ENCODE results near the gene ARID3C.

The ARID3C gene

GRCh38 chr9:34576597-34577399, 52.1 kb downstream of the ARID3C start:
- no peak for TF ChIP-seq CTCF (conservative IDR thresholded peaks at IDR 0.05; ENCODE audit: low read depth)
- no peak overlapping the region for H3K27ac ChIP-seq
- no peak for DNase-seq (ENCODE audit: low spot score)
- POLR2A ChIA-PET (ENCODE audit: low non-redundant PET), result no interaction called here
- CTCF ChIA-PET, result interaction anchor here (0.7 to 1.2 kb wide), 2 partner anchors 140 to 202 kb away, joined by 4 to 5 read pairs; no protein-coding TSS in a partner anchor

- CTCF ChIA-PET, result interaction anchor here (0.7 to 1.2 kb wide), 3 partner anchors 16 to 201 kb away, joined by 3 to 5 read pairs (median 4); no protein-coding TSS in a partner anchor
- no peak for TF ChIP-seq CTCF (conservative IDR thresholded peaks at IDR 0.05; ENCODE audit: low read depth)
- POLR2A ChIA-PET (ENCODE audit: low non-redundant PET), result no interaction called here
- DNase-seq (ENCODE audit: low spot score), result no peak
- H3K27ac ChIP-seq, result no peak overlapping the region
Measured at GRCh38 chr9:34575862-34576596, 52.8 kb downstream of the ARID3C start.

- POLR2A ChIA-PET (ENCODE audit: low non-redundant PET), result no interaction called here
- no peak for TF ChIP-seq CTCF (conservative IDR thresholded peaks at IDR 0.05; ENCODE audit: low read depth)
- DNase-seq (ENCODE audit: low spot score), result no peak
- CTCF ChIA-PET, result interaction anchor here (1.0 kb wide), 1 partner anchor 17 kb away, joined by 3 read pairs; no protein-coding TSS in a partner anchor
- no peak overlapping the region for H3K27ac ChIP-seq
Measured at GRCh38 chr9:34575241-34575640, 53.6 kb downstream of the ARID3C start.

GRCh38 chr9:34574571-34574970, 54.3 kb downstream of the ARID3C start:
- CTCF ChIA-PET, result no interaction called here
- DNase-seq (ENCODE audit: low spot score), result no peak
- TF ChIP-seq CTCF (conservative IDR thresholded peaks at IDR 0.05; ENCODE audit: low read depth), result no peak
- H3K27ac ChIP-seq, result no peak overlapping the region
- POLR2A ChIA-PET (ENCODE audit: low non-redundant PET), result no interaction called here

GRCh38 chr9:34573599-34574325, 55.1 kb downstream of the ARID3C start:
- no peak for DNase-seq (ENCODE audit: low spot score)
- ChIA-PET POLR2A (ENCODE audit: low non-redundant PET) (no interaction called here), CTCF (no interaction called here)
- no peak overlapping the region for H3K27ac ChIP-seq
- TF ChIP-seq CTCF (conservative IDR thresholded peaks at IDR 0.05; ENCODE audit: low read depth), result no peak

- H3K27ac ChIP-seq, result no peak overlapping the region
- no peak for TF ChIP-seq CTCF (conservative IDR thresholded peaks at IDR 0.05; ENCODE audit: low read depth)
- DNase-seq (ENCODE audit: low spot score), result no peak
- POLR2A ChIA-PET (ENCODE audit: low non-redundant PET), result no interaction called here
- CTCF ChIA-PET, result no interaction called here
Measured at GRCh38 chr9:34572628-34573027, 56.2 kb downstream of the ARID3C start.

All from RWPE1 (cell line).